Thyroid gland (tissue), 4 donors: ENCODE measurements around the gene CHMP4A. TPM values are rescaled to one million over a fixed set of nuclear protein-coding genes. Genes with fewer than 3 reads are reported as not detected.

Source experiments
- DNase-seq, 2 donors: peaks; one replicate each; pipeline ENCODE4 v3.0.0-alpha.2; 2019
- H3K27ac ChIP-seq, 3 donors: fragments of 200-600 bp; sonication (generic); 1 replicate in 2 of 3; 2 replicates in 1 of 3; pipeline ENCODE4 v1.5.1; 2016 to 2019; ENCODE audit warnings: mild to moderate bottlenecking in 1 of 3, moderate library complexity in 1 of 3
- H3K27me3 ChIP-seq: fragments of 200-600 bp; sonication (generic); one replicate; pipeline ENCODE4 v1.5.1; 2019
- H3K36me3 ChIP-seq, 2 donors: fragments of 200-600 bp; sonication (generic); one replicate each; pipeline ENCODE4 v1.5.1; 2016 to 2019
- H3K4me1 ChIP-seq, 2 donors: fragments of 200-600 bp; sonication (generic); one replicate each; pipeline ENCODE4 v1.5.1; 2017 to 2019
- H3K4me3 ChIP-seq, 3 donors: fragments of 200-600 bp; sonication (generic); replicated peaks in 1 of 3; 1 replicate in 2 of 3; 2 replicates in 1 of 3; pipeline ENCODE4 v1.5.1; 2016; ENCODE audit warnings: mild to moderate bottlenecking in 1 of 3
- H3K9me3 ChIP-seq: fragments of 200-600 bp; sonication (generic); one replicate; pipeline ENCODE4 v1.5.1; 2017
- CTCF ChIP-seq, 6 experiments: fragments of 200-600 bp in 3 of 6; fragments of 450-650 bp in 3 of 6; sonication (generic) in 3 of 6; IDR thresholded peaks; one replicate each; pipeline ENCODE4 v1.5.1; 2016 to 2019; ENCODE audit warnings: antibody characterized with exemption in 6 of 6, mild to moderate bottlenecking in 2 of 6, inconsistent platforms in 1 of 6, moderate library complexity in 1 of 6
- POLR2A ChIP-seq, 2 donors: fragments of 450-650 bp; IDR thresholded peaks; one replicate each; pipeline ENCODE4 v1.6.1; 2017; ENCODE audit warnings: antibody characterized with exemption in 2 of 2, mild to moderate bottlenecking in 2 of 2, moderate library complexity in 1 of 2
- WGBS, 2 donors: methylation state at CpG; one replicate each; pipeline ENCODE4 v1.1.5; 2017; 5-methylcytosine and 5-hydroxymethylcytosine counted together
- intact Hi-C: fragments of 100-400 bp; cut with DNase I; formaldehyde crosslinking; loops from one replicate; pipeline ENCODE4 v1.15.1; 2023
- total RNA-seq, 4 donors: library from RNA; depleted of rRNA; stranded (reverse); fragments of >200 nt; gene quantifications; one replicate each; pipeline ENCODE4 v1.2.3, GENCODE V29; 2016

The CHMP4A gene
- total RNA-seq, 4 donors from 2014 or later, result 26.5 to 60.2 (median 46.2) TPM

- 92 to 94% methylated on average over 4 to 5 of the region's 5 CpGs for WGBS, 2 donors
Observed at GRCh38 chr14:24238527-24239037, 25.3 kb upstream of the CHMP4A start.

GRCh38 chr14:24238123-24238522 is 24.8 kb upstream of the CHMP4A start:
- Histone ChIP-seq H3K4me1 (peaks cover 19 to 42% of the 10 kb centered on the region in 2 donors), H3K27me3 (no peaks in the 10 kb centered on the region), H3K9me3 (no peaks in the 10 kb centered on the region), H3K27ac (no peak overlapping the region), H3K36me3 (peaks cover 50 to 57% of the 10 kb centered on the region in 2 donors), H3K4me3 (no peak overlapping the region)
- 88 to 93% methylated on average over 5 of the region's 5 CpGs for WGBS, 2 donors
- TF ChIP-seq CTCF (IDR thresholded peaks at IDR 0.05) (no peak), POLR2A (IDR thresholded peaks at IDR 0.05) (no peak)
- no peak for DNase-seq
- intact Hi-C loops, result loop anchor here (10.0 kb wide), 1 partner anchor 197 kb away; no protein-coding TSS in a partner anchor

More at GRCh38 chr14:24238527-24239037, 25.3 kb upstream of the CHMP4A start:
- no peak for TF ChIP-seq POLR2A (IDR thresholded peaks at IDR 0.05)
- TF ChIP-seq CTCF (IDR thresholded peaks at IDR 0.05), result no peak
- Histone ChIP-seq H3K9me3 (no peaks in the 10 kb centered on the region), H3K27ac (no peak overlapping the region), H3K4me3 (no peak overlapping the region), H3K27me3 (no peaks in the 10 kb centered on the region), H3K4me1 (peaks cover 19 to 42% of the 10 kb centered on the region in 2 donors), H3K36me3 (peaks cover 50 to 57% of the 10 kb centered on the region in 2 donors)
- no peak for DNase-seq
- intact Hi-C loops, result loop anchor here (10.0 kb wide), 1 partner anchor 196 kb away; no protein-coding TSS in a partner anchor

- WGBS, 2 donors, result 83 to 100% methylated on average over 2 of the region's 2 CpGs
- no peaks in the 10 kb centered on the region for H3K27me3 ChIP-seq
- no peak for TF ChIP-seq POLR2A (IDR thresholded peaks at IDR 0.05)
- TF ChIP-seq CTCF (IDR thresholded peaks at IDR 0.05), result no peak
- intact Hi-C loops, result loop anchor here (10.0 kb wide), 1 partner anchor 197 kb away; no protein-coding TSS in a partner anchor
- H3K36me3 ChIP-seq, result peaks cover 50 to 57% of the 10 kb centered on the region in 2 donors
- peaks cover 21 to 43% of the 10 kb centered on the region in 2 donors for H3K4me1 ChIP-seq
- H3K4me3 ChIP-seq, result no peak overlapping the region
- H3K9me3 ChIP-seq, result no peaks in the 10 kb centered on the region
- no peak overlapping the region for H3K27ac ChIP-seq
- DNase-seq, result no peak
Observed at GRCh38 chr14:24237463-24237955, 24.2 kb upstream of the CHMP4A start.

GRCh38 chr14:24236689-24237462 is 23.6 kb upstream of the CHMP4A start:
- intact Hi-C loops, result loop anchor here (10.0 kb wide), 1 partner anchor 198 kb away; no protein-coding TSS in a partner anchor
- H3K9me3 ChIP-seq, result no peaks in the 10 kb centered on the region
- peaks cover 50 to 57% of the 10 kb centered on the region in 2 donors for H3K36me3 ChIP-seq
- 95 to 99% methylated on average over 6 of the region's 6 CpGs for WGBS, 2 donors
- H3K4me1 ChIP-seq, result peaks cover 21 to 43% of the 10 kb centered on the region in 2 donors
- no peak overlapping the region for H3K27ac ChIP-seq
- TF ChIP-seq POLR2A (IDR thresholded peaks at IDR 0.05), result no peak
- no peak for TF ChIP-seq CTCF (IDR thresholded peaks at IDR 0.05)
- DNase-seq, result no peak
- no peaks in the 10 kb centered on the region for H3K27me3 ChIP-seq
- H3K4me3 ChIP-seq, result no peak overlapping the region
